Effector memory CD8-positive, alpha-beta T cell (primary cell): Measurements from ENCODE around the gene ZBTB25.

Experiments
- ATAC-seq: fragments of 150-1000 bp; cut with Tn5 transposase; replicated peaks from 2 replicates; pipeline ENCODE4 v1.10.0; 2021; ENCODE audit warnings: mild to moderate bottlenecking, moderate library complexity
- DNase-seq, 3 experiments: peaks; one replicate each; pipeline ENCODE4 v3.0.0; 2021
- H3K27ac Mint-ChIP-seq, 2 donors: one replicate each; pipeline ENCODE4 v1.8.0; 2022; ENCODE audit warnings: mild to moderate bottlenecking in 2 of 2, mixed read lengths in 2 of 2, moderate library complexity in 2 of 2
- H3K27me3 Mint-ChIP-seq, 2 donors: one replicate each; pipeline ENCODE4 v1.8.0; 2022; ENCODE audit warnings: mixed read lengths in 2 of 2
- H3K36me3 Mint-ChIP-seq: one replicate; pipeline ENCODE4 v1.8.0; 2022; ENCODE audit warnings: mild to moderate bottlenecking, moderate library complexity, mixed read lengths; ENCODE audit not compliant: insufficient read depth
- H3K4me1 Mint-ChIP-seq, 2 donors: one replicate each; pipeline ENCODE4 v1.8.0; 2022; ENCODE audit warnings: low read depth in 2 of 2, mixed read lengths in 2 of 2
- H3K4me3 Mint-ChIP-seq, 2 donors: one replicate each; pipeline ENCODE4 v1.8.0; 2022; ENCODE audit warnings: mild to moderate bottlenecking in 2 of 2, mixed read lengths in 2 of 2, moderate library complexity in 2 of 2
- H3K9me3 Mint-ChIP-seq, 2 donors: one replicate each; pipeline ENCODE4 v1.8.0; 2022; ENCODE audit warnings: mixed read lengths in 2 of 2
- total RNA-seq, 9 experiments: gene quantifications; one replicate each; lab custom pipeline; 2026; lab: John Stamatoyannopoulos, UW

The ZBTB25 gene
- 36.1 to 186 (median 68.6) reads per million in 9 experiments for total RNA-seq

DNA sequence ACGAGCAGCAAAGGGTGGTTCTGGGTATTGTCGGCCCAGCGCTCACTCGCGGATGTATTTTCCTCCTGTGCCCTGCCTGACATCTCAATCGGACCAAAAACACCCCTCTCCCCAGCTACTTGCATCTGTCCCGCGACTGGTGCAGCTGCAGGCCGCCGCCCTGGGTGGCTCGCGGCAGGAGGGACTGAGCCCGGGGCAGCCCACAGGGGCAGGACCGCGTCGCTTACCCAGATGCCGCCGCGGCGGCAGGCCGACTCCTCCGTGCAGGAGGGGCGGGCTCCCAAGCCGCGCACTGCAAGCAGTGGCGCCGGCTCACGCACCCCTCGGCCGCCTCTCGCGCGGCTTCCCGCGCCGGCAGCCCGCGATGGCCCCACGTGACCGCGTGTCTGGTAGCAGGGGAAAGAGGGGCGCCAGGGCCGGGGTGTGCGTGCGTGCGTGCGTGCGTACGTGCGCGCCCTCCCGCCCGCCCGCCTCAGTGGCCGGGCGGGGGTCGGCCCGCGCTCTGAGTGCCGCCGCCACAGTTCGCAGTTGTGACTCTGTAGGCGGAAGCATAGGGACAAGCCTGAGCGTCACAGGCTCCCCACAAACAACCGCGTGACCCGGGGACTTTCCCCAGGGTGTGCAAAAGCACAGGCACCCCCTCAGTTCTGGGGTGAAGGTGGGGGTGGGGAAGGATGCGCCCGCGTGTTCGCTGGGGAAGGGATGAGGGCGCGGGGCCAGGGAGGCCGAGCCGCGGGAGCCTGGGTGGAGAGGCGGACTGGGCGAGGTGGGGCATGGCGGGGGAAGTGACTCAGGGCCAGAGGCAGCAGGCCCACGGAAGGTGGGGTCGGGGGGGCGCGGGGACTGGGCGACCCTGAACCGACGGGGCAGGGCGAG lies at the start of gene ZBTB25:
Gene ZBTB25 (minus strand): TSS at position 405 of the 876 bp plus-strand sequence. CDS start 13,305 bp downstream, outside the sequence.
- H3K36me3 Mint-ChIP-seq: peaks cover 64% of the 10 kb centered on the region
- H3K4me3 Mint-ChIP-seq: peak within 1 kb of the TSS; percentile 94 to 95
- peaks cover 53 to 72% of the 10 kb centered on the region in 2 donors for H3K4me1 Mint-ChIP-seq

GRCh38 chr14:64550621-64551333 lies 47.1 kb upstream of the ZBTB25 start:
- Mint-ChIP-seq H3K27ac (no peak overlapping the region), H3K9me3 (no peaks in the 10 kb centered on the region), H3K4me1 (peaks cover 6 to 14% of the 10 kb centered on the region in 2 donors), H3K4me3 (peak overlapping the region; percentile 42 to 70), H3K36me3 (no peaks in the 10 kb centered on the region), H3K27me3 (peaks cover 0 to 12% of the 10 kb centered on the region in 2 donors)
- ATAC-seq: no peak
- no peak for DNase-seq

More for the DNA sequence above, at the start of gene ZBTB25:
- H3K27me3 Mint-ChIP-seq: no peaks in the 10 kb centered on the region
- peak within 1 kb of the TSS; percentile 99 for H3K27ac Mint-ChIP-seq
- ATAC-seq (peak; percentile 69), DNase-seq (peak; percentile 96 to 98 (median 96))
- no peaks in the 10 kb centered on the region for H3K9me3 Mint-ChIP-seq

GRCh38 chr14:64549791-64550620 lies 46.4 kb upstream of the ZBTB25 start, which contains the start of gene PPP1R36:
PPP1R36 (plus strand) TSS chr14:64549961; CDS start chr14:64549998, 37 bp downstream.
- DNase-seq (peak; percentile 26 to 39 (median 26)), ATAC-seq (peak; percentile 99)
- no peaks in the 10 kb centered on the region for H3K9me3 Mint-ChIP-seq
- H3K27me3 Mint-ChIP-seq: peaks cover 0 to 12% of the 10 kb centered on the region in 2 donors
- H3K36me3 Mint-ChIP-seq: no peaks in the 10 kb centered on the region
- peak within 1 kb of the TSS; percentile 42 to 70 for H3K4me3 Mint-ChIP-seq
- peaks cover 6 to 14% of the 10 kb centered on the region in 2 donors for H3K4me1 Mint-ChIP-seq
- no peak within 1 kb of the TSS for H3K27ac Mint-ChIP-seq

- ATAC-seq (no peak), DNase-seq (no peak)
- H3K4me1 Mint-ChIP-seq: peaks cover 6 to 14% of the 10 kb centered on the region in 2 donors
Measured at GRCh38 chr14:64549016-64549415, 45.4 kb upstream of the ZBTB25 start.

DNA sequence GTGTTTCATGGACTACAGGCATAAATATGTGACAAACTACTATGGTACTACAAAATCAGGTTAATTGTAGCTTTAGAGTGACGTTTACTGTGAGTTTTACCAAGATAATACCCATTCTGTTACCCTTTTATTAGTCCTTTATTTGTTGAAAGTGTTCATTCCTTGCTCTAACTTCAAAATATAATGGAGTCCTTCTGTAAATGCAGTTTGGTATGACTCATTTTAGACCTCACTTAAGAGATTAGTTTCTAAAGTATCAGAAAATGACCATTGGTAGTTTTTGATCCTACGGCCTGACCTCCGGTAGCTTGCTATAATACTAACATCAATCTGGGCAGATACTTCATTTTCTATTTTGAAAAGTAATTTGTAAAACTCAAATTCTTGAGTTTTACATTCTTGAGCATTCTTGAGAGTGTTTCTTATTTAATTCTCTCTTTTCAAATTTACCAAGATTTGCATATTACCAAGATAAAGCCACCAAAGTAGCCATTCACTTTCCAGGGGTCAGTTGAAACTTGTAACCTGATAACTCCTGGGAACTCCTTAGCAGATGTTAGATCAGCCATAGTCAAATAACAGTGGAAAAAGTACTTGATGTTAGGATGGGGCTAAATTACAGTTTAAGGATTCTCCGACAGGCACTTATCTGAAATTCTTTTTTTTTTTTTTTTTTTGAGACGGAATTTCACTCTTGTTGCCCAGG lies 41.1 kb upstream of the ZBTB25 start:
- no peak for ATAC-seq
- Mint-ChIP-seq H3K27me3 (peaks cover 0 to 8% of the 10 kb centered on the region in 2 donors), H3K36me3 (peaks cover 22% of the 10 kb centered on the region), H3K4me3 (no peak overlapping the region), H3K9me3 (no peaks in the 10 kb centered on the region), H3K4me1 (peaks cover 24 to 28% of the 10 kb centered on the region in 2 donors), H3K27ac (no peak overlapping the region)
- no peak for DNase-seq

More at GRCh38 chr14:64549016-64549415, 45.4 kb upstream of the ZBTB25 start:
- no peak overlapping the region for H3K27ac Mint-ChIP-seq
- H3K36me3 Mint-ChIP-seq: no peaks in the 10 kb centered on the region
- H3K27me3 Mint-ChIP-seq: peaks cover 0 to 12% of the 10 kb centered on the region in 2 donors
- no peaks in the 10 kb centered on the region for H3K9me3 Mint-ChIP-seq
- H3K4me3 Mint-ChIP-seq: peak overlapping the region; percentile 42 to 54

DNA sequence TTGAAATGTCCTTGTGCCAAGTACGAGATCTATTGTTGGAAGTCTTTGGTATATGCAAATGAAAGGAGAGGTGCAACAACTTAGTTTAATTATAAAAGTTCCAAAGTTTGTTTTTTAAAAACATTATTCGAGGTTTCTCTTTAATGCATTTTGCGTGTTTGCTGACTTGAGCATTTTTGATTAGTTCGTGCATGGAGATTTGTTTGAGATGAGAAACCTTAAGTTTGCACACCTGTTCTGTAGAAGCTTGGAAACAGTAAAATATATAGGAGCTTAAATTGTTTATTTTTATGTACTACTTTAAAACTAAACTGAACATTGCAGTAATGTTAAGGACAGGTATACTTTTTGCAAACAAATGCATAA lies 39.2 kb upstream of the ZBTB25 start:
- peaks cover 0 to 8% of the 10 kb centered on the region in 2 donors for H3K27me3 Mint-ChIP-seq
- peaks cover 25 to 28% of the 10 kb centered on the region in 2 donors for H3K4me1 Mint-ChIP-seq
- DNase-seq: no peak
- no peak overlapping the region for H3K27ac Mint-ChIP-seq
- peaks cover 23% of the 10 kb centered on the region for H3K36me3 Mint-ChIP-seq
- no peak for ATAC-seq
- H3K9me3 Mint-ChIP-seq: no peaks in the 10 kb centered on the region
- peak overlapping the region; percentile 99 for H3K4me3 Mint-ChIP-seq

DNA sequence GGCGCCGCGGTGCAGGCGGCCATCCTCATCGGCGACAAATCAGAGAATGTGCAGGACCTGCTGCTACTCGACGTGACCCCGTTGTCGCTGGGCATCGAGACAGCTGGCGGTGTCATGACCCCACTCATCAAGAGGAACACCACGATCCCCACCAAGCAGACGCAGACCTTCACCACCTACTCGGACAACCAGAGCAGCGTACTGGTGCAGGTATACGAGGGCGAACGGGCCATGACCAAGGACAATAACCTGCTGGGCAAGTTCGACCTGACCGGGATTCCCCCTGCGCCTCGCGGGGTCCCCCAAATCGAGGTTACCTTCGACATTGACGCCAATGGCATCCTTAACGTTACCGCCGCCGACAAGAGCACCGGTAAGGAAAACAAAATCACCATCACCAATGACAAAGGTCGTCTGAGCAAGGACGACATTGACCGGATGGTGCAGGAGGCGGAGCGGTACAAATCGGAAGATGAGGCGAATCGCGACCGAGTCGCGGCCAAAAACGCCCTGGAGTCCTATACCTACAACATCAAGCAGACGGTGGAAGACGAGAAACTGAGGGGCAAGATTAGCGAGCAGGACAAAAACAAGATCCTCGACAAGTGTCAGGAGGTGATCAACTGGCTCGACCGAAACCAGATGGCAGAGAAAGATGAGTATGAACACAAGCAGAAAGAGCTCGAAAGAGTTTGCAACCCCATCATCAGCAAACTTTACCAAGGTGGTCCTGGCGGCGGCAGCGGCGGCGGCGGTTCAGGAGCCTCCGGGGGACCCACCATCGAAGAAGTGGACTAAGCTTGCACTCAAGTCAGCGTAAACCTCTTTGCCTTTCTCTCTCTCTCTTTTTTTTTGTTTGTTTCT lies 38.6 kb upstream of the ZBTB25 start:
- ATAC-seq (no peak), DNase-seq (no peak)
- Mint-ChIP-seq H3K4me1 (peaks cover 25 to 28% of the 10 kb centered on the region in 2 donors), H3K36me3 (peaks cover 23% of the 10 kb centered on the region), H3K27me3 (peaks cover 0 to 8% of the 10 kb centered on the region in 2 donors), H3K9me3 (no peaks in the 10 kb centered on the region), H3K4me3 (peak overlapping the region; percentile 99), H3K27ac (peak overlapping the region; percentile 20 to 77)

DNA sequence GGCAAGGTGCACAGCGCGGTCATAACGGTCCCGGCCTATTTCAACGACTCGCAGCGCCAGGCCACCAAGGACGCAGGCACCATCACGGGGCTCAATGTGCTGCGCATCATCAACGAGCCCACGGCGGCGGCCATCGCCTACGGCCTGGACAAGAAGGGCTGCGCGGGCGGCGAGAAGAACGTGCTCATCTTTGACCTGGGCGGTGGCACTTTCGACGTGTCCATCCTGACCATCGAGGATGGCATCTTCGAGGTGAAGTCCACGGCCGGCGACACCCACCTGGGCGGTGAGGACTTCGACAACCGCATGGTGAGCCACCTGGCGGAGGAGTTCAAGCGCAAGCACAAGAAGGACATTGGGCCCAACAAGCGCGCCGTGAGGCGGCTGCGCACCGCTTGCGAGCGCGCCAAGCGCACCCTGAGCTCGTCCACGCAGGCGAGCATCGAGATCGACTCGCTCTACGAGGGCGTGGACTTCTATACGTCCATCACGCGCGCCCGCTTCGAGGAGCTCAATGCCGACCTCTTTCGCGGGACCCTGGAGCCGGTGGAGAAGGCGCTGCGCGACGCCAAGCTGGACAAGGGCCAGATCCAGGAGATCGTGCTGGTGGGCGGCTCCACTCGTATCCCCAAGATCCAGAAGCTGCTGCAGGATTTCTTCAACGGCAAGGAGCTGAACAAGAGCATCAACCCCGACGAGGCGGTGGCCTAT lies 37.8 kb upstream of the ZBTB25 start:
- Mint-ChIP-seq H3K27me3 (peaks cover 0 to 8% of the 10 kb centered on the region in 2 donors), H3K9me3 (no peaks in the 10 kb centered on the region), H3K27ac (peak overlapping the region; percentile 20 to 77), H3K4me3 (peak overlapping the region; percentile 99), H3K36me3 (peaks cover 23% of the 10 kb centered on the region), H3K4me1 (peaks cover 28% of the 10 kb centered on the region in 2 donors)
- ATAC-seq (no peak), DNase-seq (no peak)

GRCh38 chr14:64540208-64541202 lies 36.9 kb upstream of the ZBTB25 start, which contains the start of gene HSPA2:
HSPA2 (plus strand) TSS chr14:64540741; CDS start chr14:64540850, 109 bp downstream.
- peak within 1 kb of the TSS; percentile 99 for H3K4me3 Mint-ChIP-seq
- H3K4me1 Mint-ChIP-seq: peaks cover 28% of the 10 kb centered on the region in 2 donors
- peak; percentile 85 for ATAC-seq
- H3K27ac Mint-ChIP-seq: peak within 1 kb of the TSS; percentile 90 to 95
- H3K36me3 Mint-ChIP-seq: peaks cover 25% of the 10 kb centered on the region
- H3K27me3 Mint-ChIP-seq: peaks cover 0 to 8% of the 10 kb centered on the region in 2 donors
- H3K9me3 Mint-ChIP-seq: no peaks in the 10 kb centered on the region
- peak; percentile 89 to 90 (median 90) for DNase-seq

DNA sequence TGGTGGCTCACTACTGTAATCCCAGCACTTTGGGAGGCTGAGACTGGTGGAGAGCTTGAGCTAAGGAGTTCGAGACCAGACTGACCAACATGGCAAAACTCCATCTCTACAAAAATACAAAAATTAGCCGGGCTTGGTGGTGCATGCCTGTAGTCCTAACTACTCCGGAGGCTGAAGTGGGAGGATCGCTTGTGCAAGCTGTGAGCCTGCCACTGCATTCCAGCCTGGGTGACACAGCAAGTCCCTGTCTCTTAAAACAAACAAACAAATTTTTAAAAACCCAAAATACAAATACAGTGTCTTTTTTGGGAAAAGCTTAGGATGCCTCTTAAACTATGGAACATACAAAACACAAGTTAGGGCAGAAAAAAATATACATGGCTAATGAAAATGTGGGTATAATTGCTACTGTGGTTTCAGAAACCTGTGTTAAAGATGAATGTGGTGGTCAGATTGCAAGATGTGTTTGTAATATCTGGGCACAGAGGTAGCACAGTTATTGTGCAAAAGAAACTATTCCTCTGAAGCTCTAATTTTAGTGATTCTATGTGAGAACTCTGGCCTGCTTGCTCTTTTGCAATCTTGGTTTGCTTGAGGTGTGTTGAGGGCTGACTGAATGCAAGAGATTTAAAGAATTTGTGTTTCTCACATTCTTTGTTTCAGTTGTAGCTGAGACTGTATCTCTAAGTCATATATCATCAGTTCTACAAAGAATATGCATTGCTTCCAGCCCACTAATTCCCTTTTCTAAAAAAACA lies 33.0 kb upstream of the ZBTB25 start:
- H3K9me3 Mint-ChIP-seq: no peaks in the 10 kb centered on the region
- H3K27me3 Mint-ChIP-seq: peaks cover 0 to 8% of the 10 kb centered on the region in 2 donors
- H3K4me1 Mint-ChIP-seq: peaks cover 19 to 20% of the 10 kb centered on the region in 2 donors
- DNase-seq (no peak), ATAC-seq (no peak)
- H3K4me3 Mint-ChIP-seq: no peak overlapping the region
- no peak overlapping the region for H3K27ac Mint-ChIP-seq
- H3K36me3 Mint-ChIP-seq: peaks cover 31% of the 10 kb centered on the region
